Measurements from ENCODE around the gene ACER3. TPM values are rescaled to one million over a fixed set of nuclear protein-coding genes. Genes with fewer than 3 reads are reported as not detected.

Gene ACER3
- total and polyA plus RNA-seq, 2 experiments from 2014 or later = 6.2 to 26.5 TPM

GRCh38 chr11:76834151-76834550 lies 26.6 kb upstream of the ACER3 start:
- Mint-ChIP-seq H3K4me3 (no peak overlapping the region), H3K27ac (no peak overlapping the region), H3K9me3 (no peaks in the 10 kb centered on the region), H3K27me3 (ENCODE audit: insufficient read depth, low read depth, poor library complexity) (peaks cover 3% of the 10 kb centered on the region), H3K36me3 (ENCODE audit: low read depth) (no peaks in the 10 kb centered on the region; the same call in 2 of the 3 replicates), H3K4me1 (peaks cover 5% of the 10 kb centered on the region; the same call in 2 of the 3 replicates)
- Histone ChIP-seq H3K27ac (ENCODE audit: low read depth) (no peak overlapping the region), H2AFZ (no peak overlapping the region), H3F3A (replicated peaks; ENCODE audit: low read depth) (no peaks in the 10 kb centered on the region), H3K27me3 (ENCODE audit: insufficient read depth) (no peaks in the 10 kb centered on the region), H3K4me3 (no peak overlapping the region), H3K4me1 (ENCODE audit: insufficient read depth) (0 out of 2 replicates have a peak, but pooled peaks cover 3% of the 10 kb centered on the region), H3K9me2 (ENCODE audit: insufficient read depth) (peaks cover 7% of the 10 kb centered on the region; the same call in 1 of the 2 replicates), H3K79me2 (replicated peaks; ENCODE audit: insufficient read depth) (no peaks in the 10 kb centered on the region), H3K4me2 (no peak overlapping the region), H3K36me3 (ENCODE audit: insufficient read depth) (no peaks in the 10 kb centered on the region), H4K20me1 (replicated peaks; ENCODE audit: insufficient read depth) (no peaks in the 10 kb centered on the region)
- ATAC-seq (no peak), DNase-seq (ENCODE audit: low spot score) (no peak)
- TF ChIP-seq, protein P1, sequence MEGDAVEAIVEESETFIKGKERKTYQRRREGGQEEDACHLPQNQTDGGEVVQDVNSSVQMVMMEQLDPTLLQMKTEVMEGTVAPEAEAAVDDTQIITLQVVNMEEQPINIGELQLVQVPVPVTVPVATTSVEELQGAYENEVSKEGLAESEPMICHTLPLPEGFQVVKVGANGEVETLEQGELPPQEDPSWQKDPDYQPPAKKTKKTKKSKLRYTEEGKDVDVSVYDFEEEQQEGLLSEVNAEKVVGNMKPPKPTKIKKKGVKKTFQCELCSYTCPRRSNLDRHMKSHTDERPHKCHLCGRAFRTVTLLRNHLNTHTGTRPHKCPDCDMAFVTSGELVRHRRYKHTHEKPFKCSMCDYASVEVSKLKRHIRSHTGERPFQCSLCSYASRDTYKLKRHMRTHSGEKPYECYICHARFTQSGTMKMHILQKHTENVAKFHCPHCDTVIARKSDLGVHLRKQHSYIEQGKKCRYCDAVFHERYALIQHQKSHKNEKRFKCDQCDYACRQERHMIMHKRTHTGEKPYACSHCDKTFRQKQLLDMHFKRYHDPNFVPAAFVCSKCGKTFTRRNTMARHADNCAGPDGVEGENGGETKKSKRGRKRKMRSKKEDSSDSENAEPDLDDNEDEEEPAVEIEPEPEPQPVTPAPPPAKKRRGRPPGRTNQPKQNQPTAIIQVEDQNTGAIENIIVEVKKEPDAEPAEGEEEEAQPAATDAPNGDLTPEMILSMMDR (conservative IDR thresholded peaks at IDR 0.05; ENCODE audit: low read depth in 2 of 2) = no peak
- TF ChIP-seq ZNF462 (CRISPR knock-in tag; IDR thresholded peaks at IDR 0.05) (no peak), EZH2phosphoT487 (IDR thresholded peaks at IDR 0.05; ENCODE audit: unreplicated experiment) (no peak), ZNF114 (CRISPR knock-in tag; IDR thresholded peaks at IDR 0.05) (no peak), STAT1 (IDR thresholded peaks at IDR 0.05; ENCODE audit: unreplicated experiment) (no peak), CREB1 (CRISPR knock-in tag; IDR thresholded peaks at IDR 0.05; ENCODE audit: low read depth) (no peak), EZH2 (IDR thresholded peaks at IDR 0.05; ENCODE audit: low read depth, unreplicated experiment) (no peak), JUNB (IDR thresholded peaks at IDR 0.05; ENCODE audit: unreplicated experiment) (no peak), POLR2AphosphoS5 (IDR thresholded peaks at IDR 0.05; ENCODE audit: low read depth) (no peak), ZNF331 (CRISPR knock-in tag; IDR thresholded peaks at IDR 0.05; ENCODE audit: low read depth) (no peak), NANOG (IDR thresholded peaks at IDR 0.05; ENCODE audit: borderline replicate concordance) (no peak)
- TF ChIP-seq, protein P2, sequence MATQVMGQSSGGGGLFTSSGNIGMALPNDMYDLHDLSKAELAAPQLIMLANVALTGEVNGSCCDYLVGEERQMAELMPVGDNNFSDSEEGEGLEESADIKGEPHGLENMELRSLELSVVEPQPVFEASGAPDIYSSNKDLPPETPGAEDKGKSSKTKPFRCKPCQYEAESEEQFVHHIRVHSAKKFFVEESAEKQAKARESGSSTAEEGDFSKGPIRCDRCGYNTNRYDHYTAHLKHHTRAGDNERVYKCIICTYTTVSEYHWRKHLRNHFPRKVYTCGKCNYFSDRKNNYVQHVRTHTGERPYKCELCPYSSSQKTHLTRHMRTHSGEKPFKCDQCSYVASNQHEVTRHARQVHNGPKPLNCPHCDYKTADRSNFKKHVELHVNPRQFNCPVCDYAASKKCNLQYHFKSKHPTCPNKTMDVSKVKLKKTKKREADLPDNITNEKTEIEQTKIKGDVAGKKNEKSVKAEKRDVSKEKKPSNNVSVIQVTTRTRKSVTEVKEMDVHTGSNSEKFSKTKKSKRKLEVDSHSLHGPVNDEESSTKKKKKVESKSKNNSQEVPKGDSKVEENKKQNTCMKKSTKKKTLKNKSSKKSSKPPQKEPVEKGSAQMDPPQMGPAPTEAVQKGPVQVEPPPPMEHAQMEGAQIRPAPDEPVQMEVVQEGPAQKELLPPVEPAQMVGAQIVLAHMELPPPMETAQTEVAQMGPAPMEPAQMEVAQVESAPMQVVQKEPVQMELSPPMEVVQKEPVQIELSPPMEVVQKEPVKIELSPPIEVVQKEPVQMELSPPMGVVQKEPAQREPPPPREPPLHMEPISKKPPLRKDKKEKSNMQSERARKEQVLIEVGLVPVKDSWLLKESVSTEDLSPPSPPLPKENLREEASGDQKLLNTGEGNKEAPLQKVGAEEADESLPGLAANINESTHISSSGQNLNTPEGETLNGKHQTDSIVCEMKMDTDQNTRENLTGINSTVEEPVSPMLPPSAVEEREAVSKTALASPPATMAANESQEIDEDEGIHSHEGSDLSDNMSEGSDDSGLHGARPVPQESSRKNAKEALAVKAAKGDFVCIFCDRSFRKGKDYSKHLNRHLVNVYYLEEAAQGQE (IDR thresholded peaks at IDR 0.05; ENCODE audit: unreplicated experiment) = no peak
- TF ChIP-seq, protein P3, sequence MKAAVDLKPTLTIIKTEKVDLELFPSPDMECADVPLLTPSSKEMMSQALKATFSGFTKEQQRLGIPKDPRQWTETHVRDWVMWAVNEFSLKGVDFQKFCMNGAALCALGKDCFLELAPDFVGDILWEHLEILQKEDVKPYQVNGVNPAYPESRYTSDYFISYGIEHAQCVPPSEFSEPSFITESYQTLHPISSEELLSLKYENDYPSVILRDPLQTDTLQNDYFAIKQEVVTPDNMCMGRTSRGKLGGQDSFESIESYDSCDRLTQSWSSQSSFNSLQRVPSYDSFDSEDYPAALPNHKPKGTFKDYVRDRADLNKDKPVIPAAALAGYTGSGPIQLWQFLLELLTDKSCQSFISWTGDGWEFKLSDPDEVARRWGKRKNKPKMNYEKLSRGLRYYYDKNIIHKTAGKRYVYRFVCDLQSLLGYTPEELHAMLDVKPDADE (IDR thresholded peaks at IDR 0.05) = no peak
